ENCODE results near the gene STAB2.

The STAB2 gene

DNA sequence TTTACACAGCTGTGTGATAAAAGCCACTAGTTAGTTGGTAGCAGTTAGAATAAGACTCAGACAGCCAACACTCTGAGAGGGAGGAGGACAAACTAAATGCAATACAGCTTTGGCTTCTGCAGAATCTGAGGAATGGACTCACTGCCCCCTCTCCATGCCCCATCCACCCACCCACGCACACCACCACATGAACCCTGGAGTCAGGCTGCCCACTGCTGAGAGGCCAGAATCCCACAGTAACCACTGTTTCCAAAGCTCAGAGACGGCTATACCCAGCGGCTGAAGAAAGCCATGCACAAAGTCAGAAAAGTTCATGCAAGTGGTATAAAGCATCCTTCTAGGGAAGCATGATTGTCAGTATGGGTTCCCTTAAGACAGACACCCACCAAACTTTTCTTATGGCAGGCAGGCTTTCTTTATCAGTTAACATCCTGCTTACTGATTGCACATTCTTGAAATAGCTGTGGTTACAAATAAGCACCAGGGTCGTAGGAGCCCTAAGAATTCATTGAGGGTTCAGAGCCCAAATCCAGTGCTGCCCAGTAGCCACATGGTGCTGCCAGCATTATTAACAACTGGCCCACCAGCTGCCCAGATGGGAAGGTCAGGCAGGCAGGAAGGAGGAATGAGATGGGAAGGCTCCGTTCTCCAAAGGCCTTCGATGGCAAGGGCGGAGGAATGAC, 192.5 kb downstream of the STAB2 start:
- TF ChIP-seq, protein P1, sequence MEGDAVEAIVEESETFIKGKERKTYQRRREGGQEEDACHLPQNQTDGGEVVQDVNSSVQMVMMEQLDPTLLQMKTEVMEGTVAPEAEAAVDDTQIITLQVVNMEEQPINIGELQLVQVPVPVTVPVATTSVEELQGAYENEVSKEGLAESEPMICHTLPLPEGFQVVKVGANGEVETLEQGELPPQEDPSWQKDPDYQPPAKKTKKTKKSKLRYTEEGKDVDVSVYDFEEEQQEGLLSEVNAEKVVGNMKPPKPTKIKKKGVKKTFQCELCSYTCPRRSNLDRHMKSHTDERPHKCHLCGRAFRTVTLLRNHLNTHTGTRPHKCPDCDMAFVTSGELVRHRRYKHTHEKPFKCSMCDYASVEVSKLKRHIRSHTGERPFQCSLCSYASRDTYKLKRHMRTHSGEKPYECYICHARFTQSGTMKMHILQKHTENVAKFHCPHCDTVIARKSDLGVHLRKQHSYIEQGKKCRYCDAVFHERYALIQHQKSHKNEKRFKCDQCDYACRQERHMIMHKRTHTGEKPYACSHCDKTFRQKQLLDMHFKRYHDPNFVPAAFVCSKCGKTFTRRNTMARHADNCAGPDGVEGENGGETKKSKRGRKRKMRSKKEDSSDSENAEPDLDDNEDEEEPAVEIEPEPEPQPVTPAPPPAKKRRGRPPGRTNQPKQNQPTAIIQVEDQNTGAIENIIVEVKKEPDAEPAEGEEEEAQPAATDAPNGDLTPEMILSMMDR (IDR thresholded peaks at IDR 0.05), result no peak

DNA sequence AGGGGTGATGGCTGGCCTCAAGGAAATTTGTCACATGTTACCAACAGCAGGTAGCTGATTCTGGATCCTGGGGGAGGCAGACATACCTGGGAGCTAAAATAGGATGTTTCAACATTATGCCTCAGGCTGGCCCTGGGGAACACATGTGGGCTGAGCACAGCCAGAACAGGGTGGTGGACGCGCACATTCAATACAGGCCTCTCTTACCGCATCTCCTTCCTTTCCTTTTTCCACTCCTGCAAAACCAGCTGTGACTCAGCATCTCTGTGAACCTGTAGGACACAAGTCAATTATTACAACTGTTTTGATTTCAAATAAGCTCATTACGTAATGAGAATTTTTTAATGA, 193.0 kb downstream of the STAB2 start:
- TF ChIP-seq, protein P1 (IDR thresholded peaks at IDR 0.05), result no peak

GRCh38 chr12:103780992-103781391, 193.9 kb downstream of the STAB2 start:
- TF ChIP-seq, protein P1 (IDR thresholded peaks at IDR 0.05), result no peak

DNA sequence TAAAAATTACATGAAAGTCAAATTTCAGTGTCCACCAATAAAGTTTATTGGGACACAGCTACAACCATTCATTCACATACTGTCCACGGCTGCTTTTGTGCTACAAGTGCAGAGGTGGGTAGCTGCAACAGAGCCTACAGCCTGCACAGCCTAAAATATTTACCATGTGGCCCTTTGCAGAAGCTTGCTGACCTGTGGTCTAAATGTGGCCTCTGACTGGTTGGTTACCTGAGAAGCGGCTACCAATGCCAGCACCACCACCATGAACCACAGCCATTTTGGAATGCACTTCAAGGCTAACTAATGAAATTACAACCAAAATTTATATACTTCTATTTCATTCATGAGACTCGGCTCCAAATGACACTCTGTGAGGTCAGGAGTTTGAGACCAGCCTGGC, 195.3 kb downstream of the STAB2 start:
- TF ChIP-seq, protein P1 (IDR thresholded peaks at IDR 0.05), result no peak

DNA sequence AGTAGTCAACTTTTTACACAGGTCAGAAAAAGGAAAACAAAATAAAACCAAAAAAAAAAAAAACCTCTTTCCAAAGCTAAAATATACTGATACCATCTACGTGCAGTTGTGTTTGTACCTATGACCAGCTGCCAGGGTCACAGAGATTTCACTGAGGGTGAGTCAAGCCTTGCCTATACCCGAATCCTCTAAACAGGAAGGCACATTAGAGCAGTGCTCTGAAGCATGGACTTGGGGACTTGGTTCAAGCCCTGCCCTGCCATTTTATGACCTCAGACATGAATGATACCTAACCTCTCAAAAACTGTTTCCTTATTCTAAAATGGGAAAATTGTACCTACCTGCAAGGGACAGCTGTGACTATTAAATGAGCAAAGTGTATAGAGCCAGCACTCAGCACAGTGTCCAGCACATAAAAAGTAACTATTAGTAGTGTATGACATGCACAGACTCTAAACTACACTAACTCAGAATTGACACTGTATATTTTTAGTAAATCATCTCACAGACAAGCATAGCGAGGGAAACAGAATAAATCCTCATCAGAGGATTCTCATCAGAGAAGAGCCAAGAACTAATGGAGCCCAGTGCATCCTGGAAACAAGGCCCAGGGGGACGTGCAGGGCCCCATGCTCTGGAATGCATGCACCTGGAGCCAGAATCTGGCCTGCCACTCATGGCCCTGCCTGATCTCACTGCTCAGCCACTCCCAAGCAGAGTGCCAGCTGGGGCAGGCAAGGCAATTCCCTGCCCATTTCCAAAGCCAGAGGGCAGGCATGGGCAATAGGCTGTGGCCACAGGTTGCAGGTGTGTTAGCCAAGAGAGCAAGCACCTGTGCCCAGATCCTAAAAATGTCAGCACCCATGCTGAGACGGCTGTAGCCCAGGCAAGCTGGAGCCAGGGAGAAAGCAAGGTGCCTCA, 196.9 kb downstream of the STAB2 start:
- TF ChIP-seq, protein P1 (IDR thresholded peaks at IDR 0.05), result no peak

GRCh38 chr12:103785243-103786031, 198.4 kb downstream of the STAB2 start:
- TF ChIP-seq, protein P1 (IDR thresholded peaks at IDR 0.05), result no peak

DNA sequence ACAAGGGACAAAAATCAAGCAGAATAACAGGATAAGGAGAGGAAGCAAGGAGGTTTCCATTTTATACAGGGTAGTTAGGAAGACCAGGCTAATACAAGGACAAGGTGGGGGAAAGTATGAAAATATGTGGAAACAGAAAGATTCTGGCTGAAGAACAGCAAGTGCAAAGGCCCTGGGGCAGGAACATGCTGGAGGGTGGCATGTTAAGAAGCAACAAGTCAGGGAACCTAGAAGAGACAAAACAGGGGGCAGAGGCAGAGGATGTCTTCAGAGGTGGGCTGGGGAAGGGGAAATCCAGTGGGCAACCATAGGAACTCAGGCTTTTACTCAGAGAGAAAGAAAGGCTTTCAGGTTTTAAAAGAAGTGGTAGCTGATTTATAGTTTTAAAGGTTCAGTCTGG, 199.1 kb downstream of the STAB2 start:
- TF ChIP-seq, protein P1 (IDR thresholded peaks at IDR 0.05), result no peak

All from LNCAP (cell line).